AG04450 (cell line): ENCODE measurements around the gene ACE2. TPM values are rescaled to one million over a fixed set of nuclear protein-coding genes. Genes with fewer than 3 reads are reported as not detected.

Experiments
- CTCF ChIA-PET: fragments of 300-600, 350-600 bp; formaldehyde crosslinking; extraction: SDS; loops from one replicate; lab custom pipeline; 2022; ENCODE audit warnings: antibody characterized with exemption, inconsistent platforms; lab: Charles Lee
- POLR2A ChIA-PET: fragments of 350-600 bp; formaldehyde crosslinking; extraction: SDS; loops from one replicate; lab custom pipeline; 2021; ENCODE audit warnings: antibody characterized with exemption, inconsistent platforms; lab: Yijun Ruan, JAX
- DNase-seq: peaks from one replicate; pipeline ENCODE4 v3.0.0-alpha.2; 2011; ENCODE audit warnings: low read depth, low spot score
- H3K27ac ChIP-seq: one replicate; pipeline ENCODE4 v1.5.1; 2012; ENCODE audit warnings: low read depth, low read length, control low read depth
- H3K27me3 ChIP-seq: one replicate; pipeline ENCODE4 v1.6.0; 2012; ENCODE audit warnings: low read length; ENCODE audit not compliant: control insufficient read depth, insufficient read depth
- H3K4me3 ChIP-seq: 2 replicates; pipeline ENCODE4 v1.5.1; 2011; ENCODE audit warnings: mild to moderate bottlenecking, low read depth, low read length, control low read depth
- H3K9me3 ChIP-seq: 2 replicates; pipeline ENCODE4 v1.5.1; 2012; ENCODE audit warnings: low read length; ENCODE audit not compliant: control insufficient read depth, insufficient read depth
- polyA plus RNA-seq: library from polyadenylated mRNA; depleted of rRNA; stranded (reverse); fragments of >200 nt; gene quantifications from 2 replicates; pipeline ENCODE4 v1.2.3, GENCODE V29; 2011
- TF ChIP-seq, protein P1 (sequence below): IDR thresholded peaks from 2 replicates; pipeline ENCODE4 v1.5.1; 2011; ENCODE audit warnings: low read depth, low read length, control low read depth, inconsistent platforms

ACE2 gene
- polyA plus RNA-seq, 1 experiment, result 0.02 TPM

DNA sequence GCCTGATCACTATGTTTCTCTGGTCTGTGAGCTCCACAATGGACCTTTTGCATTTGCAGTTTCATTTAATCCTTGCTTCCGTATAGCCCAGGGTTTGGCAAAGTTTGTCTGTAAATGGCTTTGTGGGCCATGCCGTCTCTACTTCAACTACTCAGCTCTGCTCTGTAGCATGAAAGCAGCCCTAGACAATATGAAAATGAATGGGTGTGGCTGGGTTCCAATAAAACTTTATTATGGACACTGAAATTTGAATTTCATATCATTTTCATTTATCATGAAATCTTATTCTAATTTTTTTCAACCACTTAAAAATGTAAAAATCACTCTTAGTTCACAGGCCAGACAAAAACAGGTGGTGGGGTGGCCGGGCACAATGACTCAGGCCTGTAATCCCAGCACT is 41.5 kb downstream of the ACE2 start:
- no peak overlapping the region for H3K27ac ChIP-seq
- no peaks in the 10 kb centered on the region for H3K27me3 ChIP-seq
- ChIA-PET CTCF (no interaction called here), POLR2A (no interaction called here)
- H3K4me3 ChIP-seq, result no peak overlapping the region
- H3K9me3 ChIP-seq, result no peaks in the 10 kb centered on the region
- DNase-seq, result no peak
- TF ChIP-seq, protein P1, sequence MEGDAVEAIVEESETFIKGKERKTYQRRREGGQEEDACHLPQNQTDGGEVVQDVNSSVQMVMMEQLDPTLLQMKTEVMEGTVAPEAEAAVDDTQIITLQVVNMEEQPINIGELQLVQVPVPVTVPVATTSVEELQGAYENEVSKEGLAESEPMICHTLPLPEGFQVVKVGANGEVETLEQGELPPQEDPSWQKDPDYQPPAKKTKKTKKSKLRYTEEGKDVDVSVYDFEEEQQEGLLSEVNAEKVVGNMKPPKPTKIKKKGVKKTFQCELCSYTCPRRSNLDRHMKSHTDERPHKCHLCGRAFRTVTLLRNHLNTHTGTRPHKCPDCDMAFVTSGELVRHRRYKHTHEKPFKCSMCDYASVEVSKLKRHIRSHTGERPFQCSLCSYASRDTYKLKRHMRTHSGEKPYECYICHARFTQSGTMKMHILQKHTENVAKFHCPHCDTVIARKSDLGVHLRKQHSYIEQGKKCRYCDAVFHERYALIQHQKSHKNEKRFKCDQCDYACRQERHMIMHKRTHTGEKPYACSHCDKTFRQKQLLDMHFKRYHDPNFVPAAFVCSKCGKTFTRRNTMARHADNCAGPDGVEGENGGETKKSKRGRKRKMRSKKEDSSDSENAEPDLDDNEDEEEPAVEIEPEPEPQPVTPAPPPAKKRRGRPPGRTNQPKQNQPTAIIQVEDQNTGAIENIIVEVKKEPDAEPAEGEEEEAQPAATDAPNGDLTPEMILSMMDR, result no peak

DNA sequence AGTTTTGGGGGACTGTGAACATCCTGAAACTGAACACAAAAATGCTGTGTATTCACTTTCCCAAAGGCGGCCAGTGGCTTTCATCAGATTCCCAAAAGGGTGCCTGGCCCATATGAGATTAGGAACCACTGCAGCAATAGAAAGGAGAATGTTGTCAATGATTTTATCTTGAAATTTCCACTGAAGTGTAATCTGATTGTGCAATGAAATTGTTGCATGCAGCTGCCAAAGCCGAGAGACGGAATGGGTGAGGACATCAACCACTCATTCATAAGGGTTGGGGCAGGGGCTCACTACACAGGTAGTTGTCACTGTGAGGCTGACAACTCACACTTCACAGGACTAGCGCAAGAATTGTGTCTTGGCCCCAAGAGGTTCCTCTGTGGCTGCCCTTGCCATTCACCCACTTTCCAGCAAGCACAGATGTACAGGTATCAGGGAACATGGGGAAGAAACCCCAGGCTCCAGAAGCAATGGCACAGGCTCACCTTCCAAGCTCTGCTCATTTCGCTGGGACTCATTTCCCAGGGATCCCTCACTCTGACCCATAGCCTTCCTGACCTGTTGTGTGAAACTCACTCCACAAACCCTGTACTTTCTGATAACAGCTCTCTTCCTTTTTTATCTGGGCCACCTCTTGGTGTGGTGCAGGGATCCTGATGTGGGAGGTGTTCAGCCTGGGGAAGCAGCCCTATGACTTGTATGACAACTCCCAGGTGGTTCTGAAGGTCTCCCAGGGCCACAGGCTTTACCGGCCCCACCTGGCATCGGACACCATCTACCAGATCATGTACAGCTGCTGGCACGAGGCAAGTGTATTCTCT is 51.4 kb downstream of the ACE2 start:
- H3K27me3 ChIP-seq, result no peaks in the 10 kb centered on the region
- CTCF ChIA-PET, result no interaction called here
- no peak overlapping the region for H3K27ac ChIP-seq
- TF ChIP-seq, protein P1, result no peak
- no peak overlapping the region for H3K4me3 ChIP-seq
- POLR2A ChIA-PET, result no interaction called here
- no peaks in the 10 kb centered on the region for H3K9me3 ChIP-seq
- DNase-seq, result no peak

DNA sequence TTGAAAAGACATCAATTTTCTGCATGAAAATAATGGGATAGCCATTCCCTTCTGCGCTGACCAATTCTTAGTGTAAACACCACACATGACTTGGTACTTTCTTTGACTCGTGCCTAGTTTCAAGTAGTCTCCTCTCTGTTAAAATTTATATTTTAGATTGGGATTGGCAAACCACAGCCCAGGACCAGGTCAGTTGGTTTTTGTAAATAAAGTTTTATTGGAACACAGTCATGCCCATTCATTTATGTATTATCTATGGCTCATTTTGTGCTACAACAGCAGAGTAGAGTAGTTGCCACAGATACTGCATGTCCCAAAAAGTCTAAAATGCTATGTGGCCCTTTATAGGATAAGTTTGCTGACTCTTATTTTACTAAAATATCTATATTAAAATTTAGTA is 53.4 kb downstream of the ACE2 start:
- Histone ChIP-seq H3K27ac (no peak overlapping the region), H3K9me3 (no peaks in the 10 kb centered on the region), H3K4me3 (no peak overlapping the region), H3K27me3 (no peaks in the 10 kb centered on the region)
- ChIA-PET CTCF (interaction anchor here (0.7 kb wide), 1 partner anchor 199 kb away, joined by 3 read pairs; no protein-coding TSS in a partner anchor), POLR2A (no interaction called here)
- TF ChIP-seq, protein P1, result no peak
- DNase-seq, result no peak

DNA sequence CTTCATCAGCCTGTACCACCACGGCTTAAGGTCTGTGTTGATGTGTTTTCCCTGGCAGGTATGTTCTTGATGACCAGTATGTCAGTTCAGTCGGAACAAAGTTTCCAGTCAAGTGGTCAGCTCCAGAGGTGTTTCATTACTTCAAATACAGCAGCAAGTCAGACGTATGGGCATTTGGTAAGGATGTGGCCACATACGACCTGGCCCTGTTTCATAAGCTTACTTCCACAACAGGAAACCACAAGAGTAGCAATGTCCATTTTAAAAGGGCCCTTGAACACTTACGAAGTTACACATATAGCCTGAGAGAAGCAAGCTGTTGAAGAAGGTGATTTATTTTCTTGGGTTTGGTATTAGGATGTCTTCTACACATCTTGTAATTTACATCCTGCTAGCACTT is 54.0 kb downstream of the ACE2 start:
- Histone ChIP-seq H3K9me3 (no peaks in the 10 kb centered on the region), H3K27me3 (no peaks in the 10 kb centered on the region), H3K27ac (no peak overlapping the region), H3K4me3 (no peak overlapping the region)
- DNase-seq, result no peak
- POLR2A ChIA-PET, result no interaction called here
- TF ChIP-seq, protein P1, result no peak
- CTCF ChIA-PET, result interaction anchor here (0.7 kb wide), 1 partner anchor 198 kb away, joined by 3 read pairs; no protein-coding TSS in a partner anchor

DNA sequence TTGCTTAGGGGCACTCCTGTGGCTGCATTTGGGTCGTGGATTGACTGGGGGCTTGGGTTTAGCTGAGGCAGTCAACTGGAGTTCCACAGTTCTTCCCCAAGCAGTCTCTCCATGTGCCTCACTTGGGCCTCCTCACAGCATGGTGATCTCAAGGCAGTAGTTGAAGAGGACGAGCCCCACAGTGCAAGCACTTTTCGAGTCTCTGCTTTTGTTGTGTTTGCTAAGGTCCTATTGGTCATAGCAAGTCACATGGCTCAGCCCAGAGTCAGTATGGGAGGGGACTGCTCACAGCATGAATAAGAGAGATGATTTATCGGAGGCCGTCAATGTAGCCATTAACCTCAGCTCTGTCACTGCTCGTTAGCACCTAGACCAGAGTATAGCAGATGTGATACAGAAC is 70.4 kb downstream of the ACE2 start:
- TF ChIP-seq, protein P1, result no peak
- ChIA-PET CTCF (no interaction called here), POLR2A (no interaction called here)
- no peak overlapping the region for H3K27ac ChIP-seq
- H3K9me3 ChIP-seq, result no peaks in the 10 kb centered on the region
- no peak for DNase-seq
- no peaks in the 10 kb centered on the region for H3K27me3 ChIP-seq
- H3K4me3 ChIP-seq, result no peak overlapping the region
